ENCODE measurements around the gene KXD1.

DNA sequence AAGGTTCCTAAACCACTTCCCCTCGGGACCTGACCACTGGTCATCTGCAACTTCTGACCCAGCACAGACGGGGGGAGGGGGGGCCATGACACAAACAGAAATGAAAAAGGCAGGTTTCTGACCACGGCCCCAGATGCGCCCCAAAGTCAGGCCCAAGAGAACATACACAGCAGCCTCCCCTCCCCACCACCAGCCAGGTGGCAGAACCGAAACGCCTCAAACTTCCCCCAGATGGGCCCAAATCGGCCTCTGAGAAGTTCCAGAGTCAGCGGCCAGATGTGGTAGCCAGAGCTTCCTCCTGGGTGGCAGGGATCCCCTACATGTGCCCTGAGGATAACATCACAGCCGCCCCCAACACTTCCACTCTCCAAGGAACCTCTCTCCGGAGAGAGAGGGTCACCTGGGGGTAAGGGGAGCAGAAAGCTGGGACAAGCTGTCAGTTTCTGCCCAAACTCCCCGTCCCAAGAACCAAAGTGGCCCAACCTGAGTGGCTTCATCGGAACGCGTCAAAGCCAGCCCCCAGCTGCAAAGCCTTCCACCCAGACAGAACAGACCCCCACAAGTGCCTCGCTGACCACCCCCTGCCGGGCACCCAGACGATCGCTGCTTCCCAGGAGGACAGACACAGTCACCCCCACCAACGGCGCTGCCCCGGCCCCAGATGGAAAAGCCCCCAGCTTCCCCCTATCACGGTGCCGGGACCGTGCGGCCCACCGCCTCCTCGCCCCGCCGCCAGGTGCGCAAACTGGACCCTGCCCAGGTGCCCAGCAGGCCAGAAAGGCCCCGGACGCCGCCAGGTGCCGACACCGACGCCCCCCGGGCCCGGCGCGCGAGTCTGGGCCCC is 36.6 kb upstream of the KXD1 start:
- TF ChIP-seq, protein P1, sequence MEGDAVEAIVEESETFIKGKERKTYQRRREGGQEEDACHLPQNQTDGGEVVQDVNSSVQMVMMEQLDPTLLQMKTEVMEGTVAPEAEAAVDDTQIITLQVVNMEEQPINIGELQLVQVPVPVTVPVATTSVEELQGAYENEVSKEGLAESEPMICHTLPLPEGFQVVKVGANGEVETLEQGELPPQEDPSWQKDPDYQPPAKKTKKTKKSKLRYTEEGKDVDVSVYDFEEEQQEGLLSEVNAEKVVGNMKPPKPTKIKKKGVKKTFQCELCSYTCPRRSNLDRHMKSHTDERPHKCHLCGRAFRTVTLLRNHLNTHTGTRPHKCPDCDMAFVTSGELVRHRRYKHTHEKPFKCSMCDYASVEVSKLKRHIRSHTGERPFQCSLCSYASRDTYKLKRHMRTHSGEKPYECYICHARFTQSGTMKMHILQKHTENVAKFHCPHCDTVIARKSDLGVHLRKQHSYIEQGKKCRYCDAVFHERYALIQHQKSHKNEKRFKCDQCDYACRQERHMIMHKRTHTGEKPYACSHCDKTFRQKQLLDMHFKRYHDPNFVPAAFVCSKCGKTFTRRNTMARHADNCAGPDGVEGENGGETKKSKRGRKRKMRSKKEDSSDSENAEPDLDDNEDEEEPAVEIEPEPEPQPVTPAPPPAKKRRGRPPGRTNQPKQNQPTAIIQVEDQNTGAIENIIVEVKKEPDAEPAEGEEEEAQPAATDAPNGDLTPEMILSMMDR (IDR thresholded peaks at IDR 0.05): no peak
- TF ChIP-seq EZH2 (IDR thresholded peaks at IDR 0.05; ENCODE audit: borderline replicate concordance, insufficient read depth, low read depth, low read length, poor library complexity, severe bottlenecking): no peak

All from B cell (primary cell).